Measurements from ENCODE around the gene CCNJL. TPM values are rescaled to one million over a fixed set of nuclear protein-coding genes. Genes with fewer than 3 reads are reported as not detected.
"Not testable (repeated sequence)": the region's sequence is repeated elsewhere in the genome, so short reads cannot be mapped to it uniquely, and the experiment has no call there.

The CCNJL gene
- total and polyA plus RNA-seq, 2 experiments from 2014 or later = 8.1 to 10.8 TPM

DNA sequence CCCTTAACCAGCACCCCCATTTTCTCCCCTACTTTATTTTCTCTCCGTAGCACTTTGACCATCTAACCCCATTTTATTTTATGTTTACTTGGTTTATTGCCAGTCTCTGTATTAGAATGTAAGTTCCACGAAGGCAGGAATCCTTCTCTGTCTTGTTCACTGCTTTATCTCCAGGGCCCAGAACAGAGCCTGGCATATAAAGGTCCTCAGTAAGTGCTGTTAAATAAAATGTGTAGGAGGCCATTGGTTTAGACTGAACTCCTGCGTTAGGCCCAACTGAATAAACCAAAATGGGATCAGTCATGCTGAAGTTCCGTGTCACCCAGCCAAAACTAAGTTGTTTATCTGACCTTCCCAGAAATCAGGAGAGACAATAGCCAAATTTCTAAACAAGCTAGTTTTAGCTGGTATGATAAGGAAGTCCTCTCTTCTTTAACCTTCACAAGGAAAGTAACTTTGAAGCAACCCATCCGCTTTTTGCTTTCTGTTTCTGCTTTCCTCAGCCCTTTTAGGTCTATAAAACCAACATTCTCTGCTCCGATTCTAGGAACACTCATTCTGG, 29.0 kb upstream of the CCNJL start:
- WGBS (ENCODE audit: low lambda C conversion rate, missing lambda C conversion rate) = 80% methylated on average over 6 of the region's 6 CpGs
- Histone ChIP-seq H3K79me2 (no peaks in the 10 kb centered on the region), H3K9me2 (replicated peaks; ENCODE audit: insufficient read depth) (no peaks in the 10 kb centered on the region), H4K20me1 (ENCODE audit: insufficient read depth, poor library complexity, severe bottlenecking) (no peaks in the 10 kb centered on the region), H3K27ac (no peak overlapping the region), H3K4me2 (no peak overlapping the region), H3K9me3 (ENCODE audit: low read depth) (no peaks in the 10 kb centered on the region), H3K27me3 (no peaks in the 10 kb centered on the region), H2AFZ (no peak overlapping the region), H3K36me3 (replicated peaks; ENCODE audit: insufficient read depth, low read depth) (no peaks in the 10 kb centered on the region), H3K4me3 (no peak overlapping the region), H3K4me1 (ENCODE audit: insufficient read depth) (no peaks in the 10 kb centered on the region)
- TF ChIP-seq EZH2 (IDR thresholded peaks at IDR 0.05; ENCODE audit: borderline replicate concordance) = no peak
- no peak for DNase-seq (ENCODE audit: low spot score)

GRCh38 chr5:160340513-160340912, 28.1 kb upstream of the CCNJL start:
- H3K36me3 ChIP-seq (replicated peaks; ENCODE audit: insufficient read depth, low read depth); H3K9me3 ChIP-seq (ENCODE audit: low read depth); H4K20me1 ChIP-seq (ENCODE audit: insufficient read depth, poor library complexity, severe bottlenecking); H3K4me1 ChIP-seq (ENCODE audit: insufficient read depth); H3K4me2 ChIP-seq; H3K27me3 ChIP-seq; H2AFZ ChIP-seq; H3K4me3 ChIP-seq; H3K79me2 ChIP-seq; H3K27ac ChIP-seq; H3K9me2 ChIP-seq (replicated peaks; ENCODE audit: insufficient read depth); DNase-seq (ENCODE audit: low spot score): not testable (repeated sequence)

DNA sequence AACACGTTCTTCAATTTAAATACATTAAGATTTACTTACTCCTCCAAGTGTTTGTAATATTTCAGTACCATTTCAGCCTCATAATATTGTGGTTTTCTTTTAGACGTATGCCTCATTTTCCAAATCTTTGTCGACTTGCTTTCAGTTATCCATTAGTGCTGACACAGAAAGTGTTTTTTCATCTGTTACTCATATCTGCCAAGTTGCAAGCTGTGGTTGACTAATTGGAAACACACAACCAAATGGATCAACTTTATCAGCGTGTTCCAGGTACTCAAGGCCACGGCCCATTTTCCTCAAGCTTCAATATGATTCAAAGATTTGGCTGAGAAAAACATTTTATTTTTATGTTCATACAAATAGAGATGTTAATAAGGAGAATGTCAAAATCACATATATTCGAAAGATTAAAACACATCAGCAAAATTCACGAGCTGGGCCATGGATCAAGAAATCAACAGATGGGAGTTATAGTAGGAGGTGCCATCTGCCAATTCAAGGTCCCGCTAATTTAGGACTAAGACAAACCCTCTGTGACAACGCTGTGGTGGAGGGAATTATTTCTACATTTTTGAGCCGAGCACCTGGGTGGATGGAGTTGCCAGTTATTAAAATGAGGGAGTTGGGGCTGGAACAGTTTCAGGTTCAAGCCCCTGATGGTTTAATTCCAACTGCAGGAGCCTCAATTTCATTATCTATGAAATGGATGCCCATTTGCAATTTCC, 27.2 kb upstream of the CCNJL start:
- Histone ChIP-seq H3K79me2 (no peaks in the 10 kb centered on the region), H3K27me3 (no peaks in the 10 kb centered on the region), H3K36me3 (replicated peaks; ENCODE audit: insufficient read depth, low read depth) (no peaks in the 10 kb centered on the region), H3K4me1 (ENCODE audit: insufficient read depth) (no peaks in the 10 kb centered on the region), H3K27ac (no peak overlapping the region), H3K9me3 (ENCODE audit: low read depth) (no peaks in the 10 kb centered on the region), H3K9me2 (replicated peaks; ENCODE audit: insufficient read depth) (no peaks in the 10 kb centered on the region), H3K4me2 (no peak overlapping the region), H3K4me3 (no peak overlapping the region), H2AFZ (no peak overlapping the region), H4K20me1 (ENCODE audit: insufficient read depth, poor library complexity, severe bottlenecking) (no peaks in the 10 kb centered on the region)
- TF ChIP-seq CTCF (IDR thresholded peaks at IDR 0.05; ENCODE audit: poor library complexity) (no peak), EZH2phosphoT487 (IDR thresholded peaks at IDR 0.05; ENCODE audit: low read depth, severe bottlenecking, unreplicated experiment) (no peak), EZH2 (IDR thresholded peaks at IDR 0.05; ENCODE audit: borderline replicate concordance) (no peak)
- DNase-seq (ENCODE audit: low spot score) = no peak
- WGBS (ENCODE audit: low lambda C conversion rate, missing lambda C conversion rate) = 85% methylated on average over 10 of the region's 10 CpGs

DNA sequence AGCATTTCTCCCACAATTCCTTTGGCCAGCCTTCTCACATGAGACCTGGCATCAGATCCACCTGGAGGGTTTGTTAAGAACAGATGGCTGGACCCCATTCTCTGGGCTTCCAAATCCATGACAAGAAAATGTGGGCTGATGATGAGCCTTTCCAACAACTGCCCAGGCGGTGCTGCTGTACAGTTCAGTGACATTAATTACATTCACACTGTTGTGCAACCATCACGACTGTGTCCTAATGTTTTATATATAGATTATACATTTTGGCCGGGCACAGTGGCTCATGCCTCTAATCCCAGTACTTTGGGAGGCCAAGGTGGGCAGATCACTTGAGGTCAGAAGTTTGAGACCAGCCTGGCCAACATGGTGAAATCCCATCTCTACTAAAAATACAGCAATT, 22.4 kb upstream of the CCNJL start:
- H3K27ac ChIP-seq; H3K79me2 ChIP-seq; H3K4me1 ChIP-seq (ENCODE audit: insufficient read depth); DNase-seq (ENCODE audit: low spot score); H3K4me2 ChIP-seq; H3K36me3 ChIP-seq (replicated peaks; ENCODE audit: insufficient read depth, low read depth); H3K4me3 ChIP-seq; H2AFZ ChIP-seq; H3K9me3 ChIP-seq (ENCODE audit: low read depth); H4K20me1 ChIP-seq (ENCODE audit: insufficient read depth, poor library complexity, severe bottlenecking); H3K27me3 ChIP-seq; H3K9me2 ChIP-seq (replicated peaks; ENCODE audit: insufficient read depth): not testable (repeated sequence)
- WGBS (ENCODE audit: low lambda C conversion rate, missing lambda C conversion rate) = 91% methylated on average over 3 of the region's 3 CpGs

GRCh38 chr5:160333721-160334120, 21.4 kb upstream of the CCNJL start:
- H3K4me3 ChIP-seq = no peak overlapping the region
- H3K4me2 ChIP-seq = no peak overlapping the region
- H4K20me1 ChIP-seq (ENCODE audit: insufficient read depth, poor library complexity, severe bottlenecking) = no peaks in the 10 kb centered on the region
- H3K4me1 ChIP-seq (ENCODE audit: insufficient read depth) = no peaks in the 10 kb centered on the region
- no peaks in the 10 kb centered on the region for H3K27me3 ChIP-seq
- no peak overlapping the region for H2AFZ ChIP-seq
- DNase-seq (ENCODE audit: low spot score) = no peak
- H3K36me3 ChIP-seq (replicated peaks; ENCODE audit: insufficient read depth, low read depth) = no peaks in the 10 kb centered on the region
- H3K9me2 ChIP-seq (replicated peaks; ENCODE audit: insufficient read depth) = no peaks in the 10 kb centered on the region
- TF ChIP-seq EZH2phosphoT487 (IDR thresholded peaks at IDR 0.05; ENCODE audit: low read depth, severe bottlenecking, unreplicated experiment) (no peak), EZH2 (IDR thresholded peaks at IDR 0.05; ENCODE audit: borderline replicate concordance) (no peak), CTCF (IDR thresholded peaks at IDR 0.05; ENCODE audit: poor library complexity) (no peak)
- H3K9me3 ChIP-seq (ENCODE audit: low read depth) = no peaks in the 10 kb centered on the region
- no peak overlapping the region for H3K27ac ChIP-seq
- no peaks in the 10 kb centered on the region for H3K79me2 ChIP-seq
- 92% methylated on average over 3 of the region's 3 CpGs for WGBS (ENCODE audit: low lambda C conversion rate, missing lambda C conversion rate)

All from hepatocyte (in vitro differentiated cells).